A673 (cell line): ENCODE results near the gene TTLL11. TPM values are rescaled to one million over a fixed set of nuclear protein-coding genes. Genes with fewer than 3 reads are reported as not detected.

Source experiments
- BruUV-seq: library from RNA; stranded (reverse); fragments of 400-500 nt; replicated peaks from 2 replicates; lab custom pipeline; 2021; lab: Mats Ljungman, UMichigan
- CTCF ChIA-PET: fragments of 300-600 bp; sonication (Branson Sonifier 250); formaldehyde crosslinking; loops from one replicate; lab custom pipeline; 2022; ENCODE audit warnings: antibody characterized with exemption; lab: Charles Lee
- POLR2A ChIA-PET: fragments of 300-600 bp; sonication (Branson Sonifier 250); formaldehyde crosslinking; loops from one replicate; lab custom pipeline; 2022; ENCODE audit warnings: antibody characterized with exemption; ENCODE audit not compliant: low non-redundant PET; lab: Charles Lee
- DNase-seq: peaks from one replicate; pipeline ENCODE4 v3.0.0-alpha.2; 2015; ENCODE audit warnings: low spot score
- H3K27ac ChIP-seq: fragments of 200-600 bp; sonication (generic); 2 replicates; pipeline ENCODE4 v1.5.1; 2016; ENCODE audit warnings: mixed run types, low read depth, mild to moderate bottlenecking, mixed read lengths, antibody characterized with exemption, low read length; ENCODE audit not compliant: poor library complexity, severe bottlenecking
- H3K27me3 ChIP-seq: fragments of 200-600 bp; sonication (generic); replicated peaks from 2 replicates; pipeline ENCODE4 v1.6.1; 2017; ENCODE audit warnings: mixed run types, low read depth, mild to moderate bottlenecking, mixed read lengths, antibody characterized with exemption, low read length; ENCODE audit not compliant: insufficient read depth, poor library complexity
- H3K36me3 ChIP-seq: fragments of 200-600 bp; sonication (generic); 2 replicates; pipeline ENCODE4 v1.6.1; 2016; ENCODE audit warnings: mixed run types, mild to moderate bottlenecking, mixed read lengths, antibody characterized with exemption, low read length; ENCODE audit not compliant: insufficient read depth, poor library complexity, severe bottlenecking
- H3K4me1 ChIP-seq: fragments of 200-600 bp; sonication (generic); 2 replicates; pipeline ENCODE4 v1.6.1; 2017; ENCODE audit warnings: mixed run types, mild to moderate bottlenecking, mixed read lengths, antibody characterized with exemption, low read length; ENCODE audit not compliant: insufficient read depth, poor library complexity, severe bottlenecking
- H3K4me3 ChIP-seq: fragments of 200-600 bp; sonication (generic); 2 replicates; pipeline ENCODE4 v1.5.1; 2016; ENCODE audit warnings: low read depth, mixed run types, mild to moderate bottlenecking, mixed read lengths, low read length; ENCODE audit not compliant: poor library complexity, severe bottlenecking
- H3K9me3 ChIP-seq: fragments of 200-600 bp; sonication (generic); 2 replicates; pipeline ENCODE4 v1.6.1; 2016; ENCODE audit warnings: mixed run types, low read depth, mild to moderate bottlenecking, mixed read lengths, antibody characterized with exemption, low read length; ENCODE audit not compliant: poor library complexity, severe bottlenecking
- CTCF ChIP-seq: fragments of 300-800, 200-600 bp; sonication (generic); conservative IDR thresholded peaks from 2 replicates; pipeline ENCODE4 v1.5.1; 2017; ENCODE audit warnings: low read depth, mild to moderate bottlenecking, antibody characterized with exemption, low read length, moderate library complexity, mixed read lengths
- EZH2 ChIP-seq: fragments of 200-600 bp; sonication (generic); IDR thresholded peaks from 2 replicates; pipeline ENCODE4 v1.6.1; 2017; ENCODE audit warnings: borderline replicate concordance, low read depth, mild to moderate bottlenecking, mixed read lengths, antibody characterized with exemption, low read length; ENCODE audit not compliant: poor library complexity, severe bottlenecking
- intact Hi-C: fragments of 100-400 bp; cut with micrococcal nuclease; formaldehyde crosslinking; loops from one replicate; pipeline ENCODE4 v1.10.0; 2022; ENCODE audit not compliant: unreplicated experiment
- total RNA-seq: library from RNA; stranded (reverse); gene quantifications from 2 replicates; pipeline ENCODE4 v1.2.3, GENCODE V29; 2021

Gene TTLL11
- total RNA-seq, 1 experiment from 2014 or later, result 3.0 TPM

GRCh38 chr9:122080986-122081385 is 12.1 kb downstream of the TTLL11 start:
- DNase-seq, result no peak
- BruUV-seq, result no TSS peak
- intact Hi-C loops, result no loop called here
- POLR2A ChIA-PET, result interaction anchor here (0.6 kb wide), 1 partner anchor 12 kb away, joined by 3 read pairs; no protein-coding TSS in a partner anchor
- TF ChIP-seq CTCF (no peak), EZH2 (no peak)
- Histone ChIP-seq H3K27me3 (no peaks in the 10 kb centered on the region), H3K9me3 (peaks cover 4% of the 10 kb centered on the region), H3K27ac (no peak overlapping the region), H3K36me3 (no peaks in the 10 kb centered on the region), H3K4me1 (no peaks in the 10 kb centered on the region), H3K4me3 (no peak overlapping the region)
- CTCF ChIA-PET, result no interaction called here

- Histone ChIP-seq H3K27me3 (no peaks in the 10 kb centered on the region), H3K4me3 (no peak overlapping the region), H3K36me3 (no peaks in the 10 kb centered on the region), H3K9me3 (peaks cover 4% of the 10 kb centered on the region), H3K27ac (no peak overlapping the region), H3K4me1 (no peaks in the 10 kb centered on the region)
- no TSS peak for BruUV-seq
- TF ChIP-seq CTCF, result no peak
- no peak for TF ChIP-seq EZH2
- DNase-seq, result no peak
- POLR2A ChIA-PET, result no interaction called here
- CTCF ChIA-PET, result no interaction called here
- intact Hi-C loops, result no loop called here
Measured at GRCh38 chr9:122078557-122078956, 14.6 kb downstream of the TTLL11 start.

- Histone ChIP-seq H3K4me1 (no peaks in the 10 kb centered on the region), H3K36me3 (no peaks in the 10 kb centered on the region), H3K27ac (no peak overlapping the region), H3K9me3 (peaks cover 4% of the 10 kb centered on the region), H3K4me3 (no peak overlapping the region), H3K27me3 (no peaks in the 10 kb centered on the region)
- intact Hi-C loops, result no loop called here
- TF ChIP-seq CTCF (no peak), EZH2 (no peak)
- ChIA-PET POLR2A (no interaction called here), CTCF (no interaction called here)
- no TSS peak for BruUV-seq
- no peak for DNase-seq
Measured at GRCh38 chr9:122076773-122077172, 16.3 kb downstream of the TTLL11 start.
